PC-9 (cell line): ENCODE measurements around the gene JPH4.

Experiments
- CTCF ChIP-seq: fragments of 200-600 bp; sonication (generic); conservative IDR thresholded peaks from 2 replicates; pipeline ENCODE4 v1.6.1; 2017; ENCODE audit warnings: mixed run types, antibody characterized with exemption, mild to moderate bottlenecking, moderate library complexity
- EZH2 ChIP-seq: fragments of 200-600 bp; sonication (generic); IDR thresholded peaks from 2 replicates; pipeline ENCODE4 v1.8.0; 2017; ENCODE audit warnings: antibody characterized with exemption, low read depth

- TF ChIP-seq CTCF (no peak), EZH2 (no peak)
Measured at GRCh38 chr14:23547924-23548323, 30.7 kb downstream of the JPH4 start.
